Testis (tissue), 2 donors: ENCODE data around the gene MLLT1.

Source experiments
- CTCF ChIP-seq, 3 experiments: fragments of 450-650 bp in 2 of 3; fragments of 200-600 bp in 1 of 3; sonication (generic) in 1 of 3; IDR thresholded peaks; one replicate each; pipeline ENCODE4 v1.5.1; 2016 to 2019; ENCODE audit warnings: antibody characterized with exemption in 3 of 3, mild to moderate bottlenecking in 2 of 3, moderate library complexity in 1 of 3
- POLR2A ChIP-seq: fragments of 450-650 bp; IDR thresholded peaks from one replicate; pipeline ENCODE4 v1.6.1; 2017; ENCODE audit warnings: antibody characterized with exemption, mild to moderate bottlenecking, moderate library complexity

- TF ChIP-seq CTCF (IDR thresholded peaks at IDR 0.05), result no peak
- TF ChIP-seq POLR2A, result no peak
Observed at GRCh38 chr19:6233827-6234511, 45.8 kb downstream of the MLLT1 start.
